Heart left ventricle (tissue), 13 donors: ENCODE measurements around the gene ZBTB22.

Experiments
- POLR2A ChIP-seq, 2 donors: fragments of 450-650 bp; IDR thresholded peaks; one replicate each; pipeline ENCODE4 v1.6.1; 2017; ENCODE audit warnings: antibody characterized with exemption in 2 of 2, mild to moderate bottlenecking in 2 of 2, moderate library complexity in 2 of 2
- TF ChIP-seq, protein P1 (sequence below), 12 donors: fragments of 200-600 bp; sonication (generic) in 4 of 12; IDR thresholded peaks; one replicate each; pipeline versions ENCODE4 v1.5.0 to v1.8.0; 2018 to 2022; ENCODE audit warnings: antibody characterized with exemption in 12 of 12, mild to moderate bottlenecking in 5 of 12
- donor health status: ischemic (EF 13 %, LVEDD 7.1; RV severe dilation, severe dysfunction).
- donor health status: DM: no; HTN: yes; CAD: no.
- donor health status: DM: no; HTN: no; CAD: no.
- donor health status: ischemic (EF 25% LVEDD 6.9; RV normal size, moderate dysfunction).
- donor health status: ischemic (EF 25% LVEDD 5.7; RV mildly dilated, moderate dysfunction).
- donor health status: ischemic (EF 35%, LVEDD 5.7; RV mildly dilated, moderate dysfunction).
- donor health status: nonischemic (EF 11% LVEDD 7.7; RV severe dilation, severe dysfunction).
- donor health status: DM: yes; HTN: yes; CAD: no.
- donor health status: PGD.
- donor health status: ischemic (EF 29% LVEDD 5.4; RV normal size, mild dysfunction).
- donor health status: nonischemic (EF 23%, LVEDD 6.1; RV moderate dilation, normal function).

DNA sequence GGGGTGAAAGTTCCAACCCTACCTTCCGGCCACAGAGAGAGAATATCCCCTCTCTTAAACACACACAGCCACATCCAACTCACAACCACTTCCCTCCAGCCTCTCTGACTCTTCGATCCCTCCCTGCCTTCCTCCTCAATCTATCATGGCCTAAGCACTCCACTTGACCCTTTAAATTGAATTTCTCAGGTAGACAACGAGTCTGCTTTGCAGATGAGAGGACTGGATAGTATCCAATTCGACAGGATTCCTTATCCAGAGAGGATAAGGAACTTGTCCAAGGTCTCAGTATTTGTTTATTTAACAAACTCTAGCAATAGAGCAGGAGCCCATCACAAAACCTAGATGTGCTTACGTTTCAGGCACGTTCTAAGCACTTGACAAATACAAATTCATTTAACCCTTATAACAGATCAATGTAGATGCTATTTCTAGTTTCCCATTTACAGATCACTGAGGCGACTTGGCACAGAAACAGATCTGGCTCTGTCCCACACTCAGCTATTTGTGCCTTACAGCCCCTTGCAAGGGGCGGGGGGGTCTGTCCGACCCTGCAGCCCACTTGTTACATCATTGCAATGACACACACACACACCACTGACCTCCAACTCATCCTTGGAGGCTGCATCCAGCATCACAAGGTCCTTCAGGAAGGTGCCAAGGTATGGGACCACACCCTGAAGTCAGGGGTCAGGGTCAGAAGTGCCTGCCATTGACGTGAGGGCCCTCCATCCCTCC lies 23.3 kb downstream of the ZBTB22 start:
- TF ChIP-seq, protein P1, sequence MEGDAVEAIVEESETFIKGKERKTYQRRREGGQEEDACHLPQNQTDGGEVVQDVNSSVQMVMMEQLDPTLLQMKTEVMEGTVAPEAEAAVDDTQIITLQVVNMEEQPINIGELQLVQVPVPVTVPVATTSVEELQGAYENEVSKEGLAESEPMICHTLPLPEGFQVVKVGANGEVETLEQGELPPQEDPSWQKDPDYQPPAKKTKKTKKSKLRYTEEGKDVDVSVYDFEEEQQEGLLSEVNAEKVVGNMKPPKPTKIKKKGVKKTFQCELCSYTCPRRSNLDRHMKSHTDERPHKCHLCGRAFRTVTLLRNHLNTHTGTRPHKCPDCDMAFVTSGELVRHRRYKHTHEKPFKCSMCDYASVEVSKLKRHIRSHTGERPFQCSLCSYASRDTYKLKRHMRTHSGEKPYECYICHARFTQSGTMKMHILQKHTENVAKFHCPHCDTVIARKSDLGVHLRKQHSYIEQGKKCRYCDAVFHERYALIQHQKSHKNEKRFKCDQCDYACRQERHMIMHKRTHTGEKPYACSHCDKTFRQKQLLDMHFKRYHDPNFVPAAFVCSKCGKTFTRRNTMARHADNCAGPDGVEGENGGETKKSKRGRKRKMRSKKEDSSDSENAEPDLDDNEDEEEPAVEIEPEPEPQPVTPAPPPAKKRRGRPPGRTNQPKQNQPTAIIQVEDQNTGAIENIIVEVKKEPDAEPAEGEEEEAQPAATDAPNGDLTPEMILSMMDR (IDR thresholded peaks at IDR 0.05) = no peak
- no peak for TF ChIP-seq POLR2A (IDR thresholded peaks at IDR 0.05)
